BJ (cell line): ENCODE measurements around the gene CSRNP3. TPM values are rescaled to one million over a fixed set of nuclear protein-coding genes. Genes with fewer than 3 reads are reported as not detected.

Experiments used
- CTCF ChIA-PET: fragments of 350-600 bp; formaldehyde crosslinking; extraction: SDS; loops from one replicate; lab custom pipeline; 2021; ENCODE audit warnings: antibody characterized with exemption, inconsistent platforms; lab: Yijun Ruan, JAX
- POLR2A ChIA-PET: fragments of 300-600 bp; sonication (Branson Sonifier 250); formaldehyde crosslinking; extraction: SDS; loops from one replicate; lab custom pipeline; 2021; ENCODE audit warnings: antibody characterized with exemption; lab: Charles Lee
- DNase-seq: peaks from one replicate; pipeline ENCODE4 v3.0.0-alpha.2; 2011; ENCODE audit warnings: low read depth
- H3K27me3 ChIP-seq: 2 replicates; pipeline ENCODE4 v1.6.0; 2011; ENCODE audit warnings: low read length; ENCODE audit not compliant: control insufficient read depth, insufficient read depth
- H3K36me3 ChIP-seq: 2 replicates; pipeline ENCODE4 v1.5.1; 2011; ENCODE audit warnings: low read length; ENCODE audit not compliant: control insufficient read depth, insufficient read depth
- H3K4me3 ChIP-seq: 2 replicates; pipeline ENCODE4 v1.5.1; 2011; ENCODE audit warnings: low read depth, mild to moderate bottlenecking, control low read depth, low read length
- polyA plus RNA-seq: library from polyadenylated mRNA; depleted of rRNA; stranded (reverse); fragments of >200 nt; gene quantifications from 2 replicates; pipeline ENCODE4 v1.2.3, GENCODE V29; 2011
- TF ChIP-seq, protein P1 (sequence below): IDR thresholded peaks from 2 replicates; pipeline ENCODE4 v1.5.1; 2011; ENCODE audit warnings: low read depth, mild to moderate bottlenecking, control low read depth, inconsistent platforms, low read length, moderate library complexity; ENCODE audit not compliant: insufficient read depth

CSRNP3 gene
- polyA plus RNA-seq, 1 experiment: 0.18 TPM

DNA sequence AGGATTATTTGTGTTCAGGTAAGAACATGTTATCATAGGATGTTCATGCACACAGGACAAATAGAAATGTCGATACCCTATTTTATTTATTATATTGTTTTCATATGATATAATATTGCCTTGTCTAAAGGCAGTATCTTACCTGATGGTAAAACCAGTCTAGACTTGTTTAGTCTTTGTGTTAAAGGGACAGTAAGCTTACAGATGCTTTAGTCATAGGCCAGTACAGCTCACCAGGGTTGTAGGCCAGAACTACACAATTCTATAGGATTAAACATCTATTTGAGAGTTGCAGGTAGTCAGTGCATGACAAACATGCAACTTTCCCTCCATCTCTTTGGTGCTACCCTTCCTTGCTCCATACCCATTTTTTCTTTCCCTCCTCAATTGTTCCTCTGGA, 166.0 kb downstream of the CSRNP3 start:
- DNase-seq: no peak
- Histone ChIP-seq H3K4me3 (no peak overlapping the region), H3K27me3 (no peaks in the 10 kb centered on the region), H3K36me3 (no peaks in the 10 kb centered on the region)
- ChIA-PET POLR2A (no interaction called here), CTCF (no interaction called here)
- TF ChIP-seq, protein P1, sequence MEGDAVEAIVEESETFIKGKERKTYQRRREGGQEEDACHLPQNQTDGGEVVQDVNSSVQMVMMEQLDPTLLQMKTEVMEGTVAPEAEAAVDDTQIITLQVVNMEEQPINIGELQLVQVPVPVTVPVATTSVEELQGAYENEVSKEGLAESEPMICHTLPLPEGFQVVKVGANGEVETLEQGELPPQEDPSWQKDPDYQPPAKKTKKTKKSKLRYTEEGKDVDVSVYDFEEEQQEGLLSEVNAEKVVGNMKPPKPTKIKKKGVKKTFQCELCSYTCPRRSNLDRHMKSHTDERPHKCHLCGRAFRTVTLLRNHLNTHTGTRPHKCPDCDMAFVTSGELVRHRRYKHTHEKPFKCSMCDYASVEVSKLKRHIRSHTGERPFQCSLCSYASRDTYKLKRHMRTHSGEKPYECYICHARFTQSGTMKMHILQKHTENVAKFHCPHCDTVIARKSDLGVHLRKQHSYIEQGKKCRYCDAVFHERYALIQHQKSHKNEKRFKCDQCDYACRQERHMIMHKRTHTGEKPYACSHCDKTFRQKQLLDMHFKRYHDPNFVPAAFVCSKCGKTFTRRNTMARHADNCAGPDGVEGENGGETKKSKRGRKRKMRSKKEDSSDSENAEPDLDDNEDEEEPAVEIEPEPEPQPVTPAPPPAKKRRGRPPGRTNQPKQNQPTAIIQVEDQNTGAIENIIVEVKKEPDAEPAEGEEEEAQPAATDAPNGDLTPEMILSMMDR: no peak

- ChIA-PET POLR2A (no interaction called here), CTCF (no interaction called here)
- Histone ChIP-seq H3K27me3 (no peaks in the 10 kb centered on the region), H3K36me3 (no peaks in the 10 kb centered on the region), H3K4me3 (no peak overlapping the region)
- DNase-seq: no peak
- TF ChIP-seq, protein P1: no peak
Observed at GRCh38 chr2:165636959-165637358, 167.5 kb downstream of the CSRNP3 start.

DNA sequence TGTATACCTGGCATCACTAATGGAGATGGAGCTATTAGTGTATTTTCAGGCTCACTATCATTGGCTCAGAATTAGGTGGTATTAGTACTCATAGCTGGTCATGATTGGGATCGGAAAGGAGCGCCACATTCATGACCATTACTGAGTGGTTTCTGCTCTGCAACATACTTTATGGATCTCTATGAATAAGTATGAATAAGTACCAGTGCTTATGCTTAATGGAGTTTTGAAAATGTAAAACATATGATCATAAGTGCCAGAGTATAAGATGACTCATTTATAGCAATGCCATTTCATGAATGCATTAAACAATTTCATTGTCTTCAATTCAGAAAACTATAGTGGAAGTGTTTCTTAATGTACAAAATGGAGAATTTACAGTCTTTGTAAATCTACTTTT, 167.9 kb downstream of the CSRNP3 start:
- POLR2A ChIA-PET: no interaction called here
- DNase-seq: no peak
- TF ChIP-seq, protein P1: no peak
- H3K4me3 ChIP-seq: no peak overlapping the region
- no peaks in the 10 kb centered on the region for H3K36me3 ChIP-seq
- CTCF ChIA-PET: no interaction called here
- H3K27me3 ChIP-seq: no peaks in the 10 kb centered on the region

GRCh38 chr2:165639504-165639903, 170.0 kb downstream of the CSRNP3 start:
- no peaks in the 10 kb centered on the region for H3K36me3 ChIP-seq
- no peaks in the 10 kb centered on the region for H3K27me3 ChIP-seq
- no peak overlapping the region for H3K4me3 ChIP-seq
- ChIA-PET POLR2A (no interaction called here), CTCF (no interaction called here)
- TF ChIP-seq, protein P1: no peak
- no peak for DNase-seq

DNA sequence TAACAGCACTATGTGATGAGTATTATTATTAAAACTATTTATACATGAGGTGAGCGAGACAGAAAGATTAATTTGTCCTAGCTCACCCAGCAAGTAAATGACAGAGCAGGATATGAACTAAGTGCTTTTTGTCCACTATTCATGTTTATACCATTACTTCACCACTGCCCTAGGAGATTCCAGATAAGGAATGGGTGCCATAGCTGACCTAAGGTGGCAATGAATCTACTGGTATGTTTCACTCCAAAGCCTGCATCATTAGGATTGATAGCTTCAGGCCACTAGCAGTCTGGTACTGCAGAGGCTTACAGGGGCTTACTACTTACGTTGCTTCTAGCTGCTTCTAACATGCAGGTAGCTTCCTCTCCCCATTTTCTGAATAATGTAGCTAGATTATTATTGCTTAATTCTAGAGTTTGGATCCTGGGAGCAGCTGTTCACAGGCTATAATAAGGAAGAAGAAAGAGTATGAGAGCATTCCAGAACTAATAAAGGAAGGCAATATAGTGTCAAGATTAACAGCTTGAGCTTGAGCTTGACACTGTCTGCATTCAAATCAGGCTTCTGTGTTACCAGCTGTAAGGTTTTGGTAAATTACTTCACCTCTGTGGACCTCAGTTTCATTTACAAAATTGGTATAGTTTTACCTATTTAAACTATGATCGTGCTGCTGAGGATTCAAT, 170.9 kb downstream of the CSRNP3 start:
- H3K36me3 ChIP-seq: no peaks in the 10 kb centered on the region
- no peak for DNase-seq
- CTCF ChIA-PET: no interaction called here
- no peak overlapping the region for H3K4me3 ChIP-seq
- H3K27me3 ChIP-seq: no peaks in the 10 kb centered on the region
- POLR2A ChIA-PET: interaction anchor here (0.6 kb wide), 1 partner anchor 235 kb away, joined by 4 read pairs; no protein-coding TSS in a partner anchor
- TF ChIP-seq, protein P1: no peak
